GM18868 (cell line): ENCODE measurements around the gene TAS2R14.

Experiments
- ATAC-seq: cut with Tn5 transposase; IDR thresholded peaks from one replicate; pipeline ENCODE4 v1.9.1; 2021; ENCODE audit warnings: mild to moderate bottlenecking, moderate library complexity; ENCODE audit not compliant: unreplicated experiment

The TAS2R14 gene, protein sequence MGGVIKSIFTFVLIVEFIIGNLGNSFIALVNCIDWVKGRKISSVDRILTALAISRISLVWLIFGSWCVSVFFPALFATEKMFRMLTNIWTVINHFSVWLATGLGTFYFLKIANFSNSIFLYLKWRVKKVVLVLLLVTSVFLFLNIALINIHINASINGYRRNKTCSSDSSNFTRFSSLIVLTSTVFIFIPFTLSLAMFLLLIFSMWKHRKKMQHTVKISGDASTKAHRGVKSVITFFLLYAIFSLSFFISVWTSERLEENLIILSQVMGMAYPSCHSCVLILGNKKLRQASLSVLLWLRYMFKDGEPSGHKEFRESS

DNA sequence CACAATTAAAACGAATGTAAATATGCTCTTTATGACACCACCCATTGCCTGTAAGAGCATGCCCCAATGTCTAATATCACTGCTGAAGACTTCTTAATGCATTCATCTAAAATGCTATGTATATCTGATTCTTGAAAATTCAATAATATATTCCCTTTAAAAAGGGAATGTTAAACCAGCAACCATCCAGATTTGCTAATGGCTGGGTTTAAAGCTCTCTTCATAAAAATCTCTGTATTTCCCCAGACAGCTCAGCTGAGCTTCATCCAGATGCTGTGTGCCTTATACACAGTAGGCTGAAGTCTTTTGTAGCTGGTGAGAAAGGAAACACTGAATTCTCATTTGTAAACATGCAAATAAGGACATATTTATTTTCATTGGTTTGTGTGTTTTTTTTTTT, at the start of gene TAS2R14:
TSS of gene TAS2R14 (minus strand) at position 101 of the 400 bp plus-strand sequence. CDS start at position 45, 56 bp downstream.
- no peak for ATAC-seq

DNA sequence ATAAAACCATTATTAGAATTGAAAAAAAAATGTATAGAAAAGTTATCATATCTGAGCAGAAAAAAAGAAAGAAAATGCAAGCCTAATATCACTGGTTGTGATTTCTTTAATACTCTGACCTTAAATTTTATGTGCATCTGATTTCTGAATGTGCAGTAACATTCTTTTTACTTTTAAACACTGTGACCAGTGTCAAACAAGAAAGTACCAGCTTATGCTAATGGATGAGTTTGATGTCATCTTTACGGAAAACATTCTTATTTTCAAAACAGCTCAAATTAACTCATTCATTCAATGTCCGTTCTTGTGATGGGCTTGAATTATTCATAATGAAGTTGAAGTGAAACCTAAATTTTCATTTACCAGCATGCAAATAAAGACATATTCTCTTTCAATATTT, 47.7 kb upstream of the TAS2R14 start, which contains the start of gene TAS2R50:
TSS of gene TAS2R50 (minus strand) at position 101 of the 400 bp plus-strand sequence. CDS start at position 49, 52 bp downstream.
- no peak for ATAC-seq

DNA sequence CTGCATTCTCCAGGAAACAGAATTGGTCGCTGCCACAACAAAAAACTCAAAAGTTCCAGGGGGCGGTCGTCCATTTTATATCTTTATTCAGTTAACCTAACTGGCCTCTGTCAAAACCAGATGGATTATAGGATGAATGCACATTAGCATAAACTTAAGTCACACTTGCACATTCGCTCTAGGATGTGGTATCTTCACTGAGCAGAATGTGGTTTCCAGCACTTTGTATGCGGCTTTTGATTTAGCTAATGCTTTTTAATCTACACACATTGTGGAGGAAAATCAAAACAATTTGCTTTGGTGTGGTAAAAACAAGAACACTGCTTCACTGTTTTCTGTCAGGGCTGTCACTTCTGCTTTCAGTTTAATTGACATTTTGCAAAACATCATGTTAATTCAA, 43.2 kb upstream of the TAS2R14 start:
- no peak for ATAC-seq

DNA sequence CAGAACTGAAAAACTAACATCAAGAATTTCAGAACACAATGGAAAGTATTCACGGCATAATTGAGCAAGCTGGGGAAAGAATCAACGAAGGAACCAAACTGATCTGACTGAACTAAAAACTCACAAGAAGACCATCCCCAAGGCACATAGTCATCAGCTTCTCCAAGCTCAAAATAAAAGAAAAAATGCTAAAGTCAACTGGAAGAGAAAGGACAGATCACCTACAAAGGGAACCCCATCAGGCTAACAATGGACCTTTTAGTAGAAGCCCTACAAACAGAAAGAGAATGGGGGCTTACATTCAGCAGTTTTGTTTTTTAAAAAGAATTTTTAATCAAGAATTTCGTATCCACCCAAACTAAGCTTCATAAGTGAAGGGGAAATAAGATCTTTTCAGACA, 35.9 kb upstream of the TAS2R14 start:
- no peak for ATAC-seq

DNA sequence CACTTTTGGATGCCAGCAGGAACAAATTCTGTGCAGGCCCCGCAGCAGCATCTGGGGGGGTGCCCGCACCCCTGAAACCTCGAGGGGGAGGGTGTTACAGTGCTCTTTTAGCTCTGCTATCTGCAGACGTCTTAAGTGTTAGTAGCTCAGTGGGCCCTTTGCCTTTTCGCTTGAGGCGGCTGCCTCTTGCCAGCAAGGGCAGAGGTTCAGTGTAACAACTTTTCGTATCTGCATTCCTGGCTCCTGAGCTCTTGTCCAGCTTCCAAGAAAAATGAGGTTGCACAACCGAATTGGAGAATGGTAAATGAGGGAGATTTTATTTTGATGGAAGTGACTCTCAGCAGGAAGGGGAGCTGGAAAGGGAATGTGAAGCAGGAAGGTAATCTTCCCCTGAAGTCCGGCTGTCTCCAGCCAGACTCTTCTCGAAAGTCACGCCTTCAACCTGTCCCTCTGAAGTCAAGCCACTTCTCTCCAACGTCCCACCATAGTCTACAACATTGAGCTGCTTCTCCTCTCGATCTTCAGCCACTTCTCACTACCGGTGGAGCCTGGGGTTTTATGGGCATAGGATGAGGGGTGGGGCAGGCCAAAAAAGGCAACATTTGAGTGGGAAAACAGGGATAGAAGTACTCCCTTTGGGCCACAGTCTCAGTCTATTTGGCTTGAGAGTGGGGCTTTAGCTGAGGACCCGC, 29.8 kb upstream of the TAS2R14 start:
- no peak for ATAC-seq

DNA sequence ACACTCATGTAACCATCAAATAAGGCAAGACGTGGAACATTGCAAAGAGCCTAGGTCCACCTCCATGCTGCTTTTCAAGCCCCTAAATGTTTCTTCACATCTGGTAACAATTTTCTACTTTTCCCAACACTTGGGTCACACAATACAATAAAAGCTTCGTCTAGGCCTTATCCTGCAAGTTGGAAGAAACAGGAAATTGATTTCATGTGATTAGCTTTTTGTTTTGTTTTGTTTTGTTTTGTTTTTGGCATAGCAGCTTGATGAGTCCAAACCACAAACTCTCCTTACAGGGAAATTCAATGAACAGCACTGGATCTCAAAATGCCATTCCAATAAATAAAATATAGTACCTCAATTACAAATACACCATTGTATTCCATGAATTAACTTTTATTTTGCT, 28.3 kb upstream of the TAS2R14 start:
- no peak for ATAC-seq

DNA sequence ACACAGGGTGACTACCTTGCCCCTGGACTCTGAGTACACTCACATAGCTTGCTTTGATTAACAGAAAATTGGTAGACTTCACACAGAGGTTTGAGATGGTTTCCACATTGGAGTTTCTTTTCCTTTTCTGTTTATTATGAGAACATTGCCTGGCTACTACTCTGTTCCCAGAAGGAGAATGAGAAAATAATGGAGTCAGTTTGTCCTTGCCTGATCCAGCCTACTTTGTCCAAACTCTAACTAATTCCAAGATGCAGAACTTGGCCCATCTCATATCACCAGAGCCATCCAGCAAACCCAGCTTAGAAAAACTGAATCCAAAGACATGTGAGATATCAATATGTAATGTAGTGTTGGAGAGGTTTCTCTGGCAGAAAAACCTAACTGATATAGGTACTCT, 27.3 kb upstream of the TAS2R14 start:
- ATAC-seq = no peak

DNA sequence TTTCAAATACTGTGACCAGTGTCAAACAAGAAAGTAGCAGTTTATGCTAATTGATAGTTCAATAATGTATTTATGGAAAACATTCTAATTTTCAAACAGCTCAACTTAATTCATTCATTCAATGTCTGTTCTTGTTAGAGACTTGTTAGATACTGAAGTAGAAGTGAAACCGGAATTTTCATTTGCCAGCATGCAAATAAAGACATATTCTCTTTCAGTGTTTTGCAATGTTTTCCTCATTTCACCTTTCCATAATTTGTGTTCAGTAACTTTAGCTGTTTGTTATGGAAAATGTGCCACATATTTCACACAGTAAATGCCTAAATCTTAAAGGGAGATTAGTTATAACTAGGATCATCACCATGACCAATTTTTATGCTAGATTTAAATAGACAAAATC, 26.4 kb upstream of the TAS2R14 start:
- ATAC-seq = no peak

DNA sequence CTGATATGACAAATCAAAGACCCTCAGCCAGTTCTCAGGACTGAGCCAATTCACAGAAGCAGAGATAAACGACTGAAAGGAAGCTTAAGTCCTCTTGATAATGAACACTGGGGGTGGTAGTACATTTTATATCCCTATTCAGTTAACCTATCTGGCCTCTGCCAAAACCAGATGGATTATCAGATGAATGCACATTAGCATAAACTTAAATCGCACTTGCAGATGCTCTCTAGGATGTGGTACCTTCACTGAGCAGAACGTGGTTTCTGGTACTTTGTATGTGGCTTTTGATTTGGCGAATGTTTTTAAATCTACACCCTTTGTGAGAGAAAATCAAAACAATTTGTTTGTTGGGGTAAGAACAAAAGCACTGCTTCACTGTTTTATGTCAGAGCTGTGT, 21.1 kb upstream of the TAS2R14 start:
- no peak for ATAC-seq

DNA sequence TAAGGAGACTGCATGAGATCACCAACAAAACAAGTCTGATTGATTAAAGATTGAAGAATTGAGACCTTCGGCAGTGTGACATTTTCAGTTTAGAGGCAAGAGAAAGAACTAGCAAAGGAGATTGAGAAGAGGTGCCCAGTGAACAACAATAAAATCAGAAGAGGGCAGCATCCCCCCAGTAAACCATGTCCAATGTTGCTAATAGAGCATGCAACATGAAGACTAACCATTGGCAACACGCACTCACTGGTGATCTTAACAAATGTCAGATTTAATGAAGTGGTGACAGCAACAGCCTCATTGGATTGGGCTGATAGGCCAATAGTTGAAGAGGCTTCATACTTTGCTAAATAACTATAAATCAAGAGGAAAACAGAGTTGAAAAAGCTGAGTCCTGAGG, 20.7 kb upstream of the TAS2R14 start:
- ATAC-seq = no peak

DNA sequence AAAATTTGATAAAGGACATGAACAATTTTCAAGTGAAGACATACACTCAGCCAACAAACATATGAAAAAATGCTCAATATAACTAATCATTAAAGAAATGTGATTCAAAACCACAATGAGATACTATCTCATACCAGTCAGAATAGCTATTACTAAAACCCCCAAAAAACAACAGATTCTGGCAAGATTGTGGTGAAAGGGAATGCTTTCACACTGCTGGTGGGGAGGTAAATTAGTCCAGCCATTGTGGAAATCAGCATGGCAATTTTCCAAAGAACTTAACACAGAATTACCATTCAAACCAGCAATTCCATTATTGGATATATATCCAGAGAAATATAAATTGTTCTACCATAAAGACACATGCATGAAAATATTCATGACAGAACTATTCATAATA, 18.7 kb upstream of the TAS2R14 start:
- no peak for ATAC-seq

DNA sequence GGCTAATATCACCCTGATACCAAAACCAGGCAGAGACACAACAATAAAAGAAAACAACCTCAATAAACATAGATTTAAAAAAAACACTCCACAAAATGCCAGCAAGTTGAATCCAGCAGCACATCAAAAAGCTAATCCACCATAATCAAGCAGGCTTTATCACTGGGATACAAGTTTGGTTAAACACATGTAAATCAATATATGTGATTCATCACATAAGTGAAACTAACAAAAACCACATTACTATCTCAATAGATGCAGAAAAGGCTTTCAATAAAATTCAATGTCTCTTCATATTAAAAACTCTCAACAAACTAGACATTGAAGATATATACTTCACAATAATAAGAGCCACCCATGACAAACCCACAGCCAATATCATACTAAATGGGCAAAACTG, 17.0 kb upstream of the TAS2R14 start:
- ATAC-seq = no peak

DNA sequence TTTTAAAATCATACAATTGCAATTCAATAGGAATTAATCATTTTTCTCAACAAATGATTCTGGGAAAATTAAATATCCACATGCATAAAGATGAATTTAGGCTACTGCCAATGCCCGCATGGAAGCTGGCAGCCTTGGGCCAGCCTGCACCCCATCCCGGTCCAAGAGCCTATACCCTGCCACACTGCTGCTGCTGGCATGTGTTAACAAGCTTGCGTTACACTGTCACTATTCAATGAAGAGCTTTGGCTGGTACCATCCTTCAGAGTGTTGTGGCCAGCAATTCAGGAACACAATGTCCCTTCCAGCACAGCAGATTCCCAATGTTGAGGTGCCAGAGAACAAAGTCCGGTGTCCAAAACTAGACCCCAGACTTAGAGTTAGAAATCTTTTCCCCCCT, 13.6 kb upstream of the TAS2R14 start:
- no peak for ATAC-seq

DNA sequence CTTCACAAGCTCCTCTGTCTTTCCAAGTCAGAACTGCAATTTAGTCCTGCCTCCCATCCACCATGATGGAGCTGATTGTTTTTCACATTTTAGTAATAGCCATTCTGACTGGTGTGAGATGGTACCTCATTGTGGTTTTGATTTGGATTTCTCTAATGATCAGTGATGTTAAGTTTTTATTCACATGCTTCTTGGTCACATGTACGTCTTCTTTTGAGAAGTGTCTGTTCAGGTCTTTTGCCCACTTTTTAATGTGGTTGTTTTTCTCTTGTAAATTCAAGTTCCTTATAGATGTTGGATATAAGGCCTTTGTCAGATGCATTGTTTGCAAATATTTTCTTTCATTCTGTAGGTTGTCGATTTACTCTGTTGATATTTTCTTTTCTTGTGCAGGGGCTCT, 4.1 kb upstream of the TAS2R14 start:
- ATAC-seq = no peak

DNA sequence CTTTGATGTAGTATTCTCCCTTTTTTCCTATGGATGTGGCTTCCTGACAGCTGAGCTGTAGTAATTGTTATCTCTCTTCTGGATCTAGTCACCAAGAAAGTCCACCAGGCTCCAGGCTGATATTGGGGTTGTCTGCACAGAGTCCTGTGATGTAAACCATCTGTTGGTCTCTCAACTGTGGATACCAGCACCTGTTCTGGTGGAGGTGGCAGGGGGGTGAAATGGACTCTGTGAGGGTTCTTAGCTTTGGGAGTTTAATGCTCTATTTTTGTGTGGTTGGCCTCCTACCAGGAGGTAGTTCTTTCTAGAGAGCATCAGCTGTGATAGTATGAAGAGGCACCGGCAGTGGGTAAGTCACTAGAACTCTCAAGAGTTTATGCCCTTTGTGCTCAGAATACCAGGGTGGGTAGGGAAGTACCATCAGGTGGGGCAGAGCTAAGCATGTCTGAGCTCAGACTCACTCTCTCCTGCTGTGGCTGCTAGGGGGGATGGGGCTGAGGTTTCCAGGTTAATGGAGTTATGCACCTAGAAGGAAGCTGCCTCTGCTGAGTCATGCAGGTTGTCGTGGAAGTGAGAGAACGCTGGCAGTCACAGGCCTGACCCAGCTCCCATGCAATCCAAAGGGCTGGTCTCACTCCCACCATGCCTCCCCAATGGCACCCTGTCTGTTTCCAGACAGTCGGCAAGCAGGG, 3.0 kb upstream of the TAS2R14 start:
- ATAC-seq = peak; percentile 41

DNA sequence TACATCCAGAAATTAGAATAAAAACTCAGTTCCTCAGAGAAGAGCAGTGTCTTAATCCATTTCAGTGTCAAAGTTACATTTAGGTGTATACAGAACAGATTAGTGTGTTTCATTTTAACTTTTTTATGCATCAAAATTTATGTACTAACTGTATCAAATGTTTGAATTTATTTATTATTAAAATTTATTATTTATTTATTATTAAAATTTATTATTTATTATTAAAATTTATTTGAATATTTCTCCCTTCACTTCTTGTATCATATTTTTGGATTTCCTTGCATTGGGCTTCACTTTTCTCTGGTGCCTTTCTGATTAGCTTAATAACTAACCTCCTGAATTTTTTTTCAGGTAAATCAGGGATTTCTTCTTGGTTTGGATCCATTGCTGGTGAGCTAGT, 2.3 kb upstream of the TAS2R14 start:
- ATAC-seq = no peak

DNA sequence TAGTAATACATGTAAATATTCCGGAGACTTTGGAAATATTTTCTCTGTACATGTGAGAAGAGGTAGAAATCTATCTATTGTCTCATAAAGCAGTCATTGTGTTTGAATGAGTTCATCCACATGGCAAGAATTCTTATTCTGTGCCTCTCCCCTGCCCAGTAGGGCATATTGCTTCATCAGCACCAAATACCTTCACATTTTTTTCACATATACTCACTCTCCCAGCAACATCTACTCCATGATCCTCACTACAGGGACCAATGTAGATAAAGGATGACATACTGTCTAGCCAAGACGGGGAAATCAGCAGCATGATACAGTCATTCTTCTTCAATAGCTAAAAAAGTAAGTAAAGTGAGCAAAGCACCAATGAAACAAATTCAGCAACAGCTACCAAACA, 1.3 kb upstream of the TAS2R14 start:
- ATAC-seq = no peak

DNA sequence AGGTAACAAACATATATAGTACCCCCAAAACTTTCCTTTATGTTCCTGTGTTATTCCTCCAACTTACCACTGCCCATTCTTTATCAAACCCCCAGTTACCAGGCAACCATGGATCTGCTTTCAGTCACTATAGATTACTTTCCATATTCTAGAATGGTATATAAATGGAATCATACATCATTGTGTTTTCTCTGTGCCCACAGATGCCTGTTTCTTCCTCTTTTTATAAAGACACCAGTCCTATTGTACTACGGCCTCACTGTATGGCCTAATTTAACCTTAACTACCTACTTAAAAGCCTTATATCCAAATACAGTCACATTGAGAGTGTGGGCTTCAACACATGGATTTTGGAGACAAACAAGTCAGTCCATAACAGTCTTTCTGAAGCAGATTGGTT, 2.6 kb downstream of the TAS2R14 start:
- ATAC-seq = peak; percentile 77

DNA sequence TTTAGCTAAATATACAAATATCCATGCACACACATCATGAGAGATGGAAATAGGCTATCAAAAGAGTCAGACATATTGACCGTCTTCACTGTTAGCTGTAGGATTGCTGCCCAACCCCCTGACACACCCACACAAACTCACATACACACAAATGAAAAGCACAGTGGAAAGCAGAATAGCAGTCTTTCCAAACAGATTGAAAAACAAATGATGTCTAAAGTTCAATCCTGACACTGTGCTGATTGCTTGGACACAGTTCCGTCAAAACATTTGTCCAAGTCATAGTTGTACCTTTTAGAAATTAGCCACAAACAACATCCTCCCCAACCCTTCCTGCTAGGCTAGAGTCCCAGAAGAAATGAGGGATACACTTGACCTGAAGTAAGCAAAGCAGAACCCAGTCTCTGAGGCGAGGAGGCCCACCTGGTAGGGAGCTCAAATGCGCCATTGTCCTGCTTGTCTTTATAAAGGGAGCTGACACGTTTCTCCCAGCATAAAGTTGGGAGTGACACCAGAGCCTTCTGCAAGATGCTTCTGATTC, 10.2 kb downstream of the TAS2R14 start, which contains the start of gene PRH2:
TSS of gene PRH2 (plus strand) at position 491 of the 541 bp plus-strand sequence. CDS start at position 529, 38 bp downstream.
- no peak for ATAC-seq

DNA sequence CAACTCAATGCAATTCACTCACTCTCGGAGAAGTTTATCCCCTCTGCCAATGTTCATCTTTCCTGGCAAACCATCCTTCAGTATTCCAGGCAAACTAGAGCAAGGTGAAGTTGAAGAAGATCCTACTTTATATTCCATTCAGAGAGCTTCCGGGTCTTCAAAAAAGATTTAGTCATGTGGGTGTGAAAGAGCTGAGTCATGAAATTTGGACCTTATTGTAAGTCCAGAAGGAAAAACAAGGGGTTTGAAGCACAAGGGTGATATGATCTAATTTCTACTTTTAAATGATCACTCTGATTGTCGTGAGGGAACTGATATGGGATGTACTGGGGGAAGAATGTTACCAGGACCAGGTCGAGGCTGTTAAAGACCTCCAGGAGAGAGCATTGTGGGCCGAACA, 12.8 kb downstream of the TAS2R14 start:
- ATAC-seq = no peak

DNA sequence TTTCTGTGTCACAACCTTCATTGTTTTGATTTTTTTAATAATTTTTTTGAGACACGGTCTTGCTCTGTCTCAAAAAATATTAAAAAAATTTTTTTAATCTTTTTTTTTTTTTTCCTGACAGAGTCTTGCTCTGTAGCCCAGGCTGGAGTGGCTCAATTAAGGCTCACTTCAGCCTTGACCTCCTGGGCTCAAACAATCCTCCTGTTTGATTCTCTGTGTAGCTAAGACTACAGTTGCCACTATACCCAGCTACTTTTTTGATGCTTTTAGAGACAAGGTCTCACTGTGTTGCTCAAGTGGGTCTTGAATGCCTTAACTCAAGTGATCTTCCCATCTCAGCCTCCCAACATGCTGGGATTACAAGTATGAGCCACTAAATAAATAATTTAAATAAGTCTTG, 19.3 kb downstream of the TAS2R14 start:
- no peak for ATAC-seq

DNA sequence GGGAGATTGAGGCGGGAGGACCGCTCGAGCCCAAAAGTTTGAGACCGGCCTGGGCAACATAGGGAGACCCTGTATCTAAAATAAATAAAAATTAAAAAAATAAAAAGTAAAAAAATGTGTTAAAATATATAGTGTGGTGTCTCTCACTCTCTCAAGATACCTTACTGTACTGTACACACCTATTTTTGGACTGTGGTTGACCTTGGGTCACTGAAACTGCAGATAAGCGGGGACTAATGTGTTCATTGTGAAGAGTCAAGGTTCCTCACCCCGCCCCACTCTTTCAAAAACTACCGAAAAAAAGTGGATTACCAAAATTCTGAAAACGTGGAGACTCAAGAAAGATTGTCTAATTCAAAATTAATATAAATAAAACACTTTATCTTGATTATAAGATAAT, 28.7 kb downstream of the TAS2R14 start:
- no peak for ATAC-seq
